IMR-90 (cell line): ENCODE data around the gene CBL. TPM values are rescaled to one million over a fixed set of nuclear protein-coding genes. Genes with fewer than 3 reads are reported as not detected.

Source experiments
- ATAC-seq: fragments of 200-7000 bp; cut with Tn5 transposase; 2 replicates; pipeline ENCODE4 v1.9.1; 2020; ENCODE audit warnings: low read depth, mild to moderate bottlenecking, moderate library complexity
- BruUV-seq: library from RNA; stranded (reverse); fragments of 400-500 nt; replicated peaks from 2 replicates; lab custom pipeline; 2021; lab: Mats Ljungman, UMichigan
- CTCF ChIA-PET: fragments of 300-600 bp; formaldehyde crosslinking; extraction: SDS; loops from one replicate; lab custom pipeline; 2021; ENCODE audit warnings: antibody characterized with exemption; lab: Yijun Ruan, JAX
- POLR2A ChIA-PET: fragments of 300-600 bp; sonication (Branson Sonifier 250); formaldehyde crosslinking; loops from one replicate; lab custom pipeline; 2022; ENCODE audit warnings: antibody characterized with exemption; ENCODE audit not compliant: unreplicated experiment; lab: Charles Lee
- DNase-seq: peaks from one replicate; pipeline ENCODE4 v3.0.0; 2013
- H2AFZ ChIP-seq: replicated peaks from 2 replicates; pipeline ENCODE3; 2013; ENCODE audit warnings: low read length, mild to moderate bottlenecking; ENCODE audit not compliant: poor library complexity
- H2AK5ac ChIP-seq: 2 replicates; pipeline ENCODE4 v1.6.1; 2013; ENCODE audit warnings: low read depth, low read length, inconsistent platforms
- H2AK9ac ChIP-seq: replicated peaks from 2 replicates; pipeline ENCODE3; 2013; ENCODE audit warnings: mild to moderate bottlenecking, low read depth, low read length, moderate library complexity; ENCODE audit not compliant: poor library complexity
- H2BK120ac ChIP-seq: 2 replicates; pipeline ENCODE4 v1.6.1; 2013; ENCODE audit warnings: low read depth, low read length, inconsistent platforms
- H2BK15ac ChIP-seq: 3 replicates; pipeline ENCODE4 v1.6.1; 2013; ENCODE audit warnings: low read depth, low read length, inconsistent platforms
- H2BK20ac ChIP-seq: 2 replicates; pipeline ENCODE4 v1.6.1; 2013; ENCODE audit warnings: low read depth, mild to moderate bottlenecking, inconsistent platforms, low read length, moderate library complexity
- H2BK5ac ChIP-seq: 2 replicates; pipeline ENCODE4 v1.6.1; 2013; ENCODE audit warnings: mild to moderate bottlenecking, low read depth, low read length, inconsistent platforms; ENCODE audit not compliant: poor library complexity, severe bottlenecking
- H3K14ac ChIP-seq: replicated peaks from 2 replicates; pipeline ENCODE4 v1.6.1; 2013; ENCODE audit warnings: low read depth, low read length, inconsistent platforms
- H3K18ac ChIP-seq: 2 replicates; pipeline ENCODE4 v1.6.1; 2013; ENCODE audit warnings: low read depth, low read length, control low read depth
- H3K23ac ChIP-seq: 2 replicates; pipeline ENCODE4 v1.6.1; 2013; ENCODE audit warnings: low read depth, low read length, inconsistent platforms
- H3K27ac ChIP-seq: 2 replicates; pipeline ENCODE4 v1.5.1; 2013; ENCODE audit warnings: mild to moderate bottlenecking, control low read depth, low read length; ENCODE audit not compliant: insufficient read depth
- H3K27me3 ChIP-seq: 2 replicates; pipeline ENCODE4 v1.6.1; 2013; ENCODE audit warnings: low read length; ENCODE audit not compliant: control insufficient read depth, insufficient read depth
- H3K36me3 ChIP-seq: 2 replicates; pipeline ENCODE4 v1.6.1; 2013; ENCODE audit warnings: low read length, mixed read lengths; ENCODE audit not compliant: control insufficient read depth, insufficient read depth
- H3K4ac ChIP-seq: 2 replicates; pipeline ENCODE4 v1.6.1; 2013; ENCODE audit warnings: low read depth, low read length, inconsistent platforms
- H3K4me1 ChIP-seq: 2 replicates; pipeline ENCODE4 v1.6.1; 2013; ENCODE audit warnings: low read length, mixed read lengths; ENCODE audit not compliant: control insufficient read depth, insufficient read depth
- H3K4me2 ChIP-seq: 2 replicates; pipeline ENCODE4 v1.6.1; 2013; ENCODE audit warnings: low read depth, mild to moderate bottlenecking, control low read depth, low read length, moderate library complexity
- H3K4me3 ChIP-seq: 2 replicates; pipeline ENCODE4 v1.5.1; 2013; ENCODE audit warnings: low read depth, mild to moderate bottlenecking, control low read depth, low read length, moderate library complexity; ENCODE audit not compliant: insufficient read depth
- H3K56ac ChIP-seq: 2 replicates; pipeline ENCODE4 v1.6.1; 2013; ENCODE audit warnings: low read length, inconsistent platforms; ENCODE audit not compliant: insufficient read depth; ENCODE audit errors: extremely low read depth
- H3K79me1 ChIP-seq, 2 experiments: 2 replicates each; pipeline ENCODE4 v1.6.1; 2013; ENCODE audit warnings: low read length in 2 of 2, inconsistent platforms in 1 of 2, low read depth in 1 of 2
- H3K9ac ChIP-seq: 2 replicates; pipeline ENCODE4 v1.6.1; 2013; ENCODE audit warnings: low read depth, low read length, control low read depth
- H3K9me1 ChIP-seq: 2 replicates; pipeline ENCODE4 v1.6.1; 2013; ENCODE audit warnings: low read length, inconsistent platforms; ENCODE audit not compliant: insufficient read depth
- H3K9me3 ChIP-seq: 2 replicates; pipeline ENCODE4 v1.6.1; 2013; ENCODE audit warnings: low read length; ENCODE audit not compliant: control insufficient read depth, insufficient read depth
- H4K20me1 ChIP-seq: 2 replicates; pipeline ENCODE4 v1.6.1; 2013; ENCODE audit warnings: low read length, inconsistent platforms; ENCODE audit not compliant: insufficient read depth
- H4K5ac ChIP-seq: 2 replicates; pipeline ENCODE4 v1.6.1; 2013; ENCODE audit warnings: mild to moderate bottlenecking, low read depth, low read length, control low read depth
- H4K8ac ChIP-seq, 2 experiments: 2 replicates each; pipeline ENCODE4 v1.6.1; 2013; ENCODE audit warnings: low read depth in 2 of 2, low read length in 2 of 2, control low read depth in 1 of 2, inconsistent platforms in 1 of 2
- H4K91ac ChIP-seq: 2 replicates; pipeline ENCODE4 v1.6.1; 2013; ENCODE audit warnings: low read depth, low read length, inconsistent platforms; ENCODE audit not compliant: insufficient read depth
- BHLHE40 ChIP-seq: fragments of 150-350 bp; IDR thresholded peaks from 2 replicates; pipeline ENCODE4 v1.6.1; 2016; ENCODE audit warnings: mild to moderate bottlenecking, low read depth, low read length
- CEBPB ChIP-seq: IDR thresholded peaks from 2 replicates; pipeline ENCODE4 v1.6.1; 2012; ENCODE audit warnings: low read depth, low read length, improper control_type of control experiment
- CHD1 ChIP-seq: IDR thresholded peaks from 2 replicates; pipeline ENCODE4 v1.6.1; 2012; ENCODE audit warnings: low read depth, low read length, improper control_type of control experiment
- FOS ChIP-seq: fragments of 150-350 bp; IDR thresholded peaks from 2 replicates; pipeline ENCODE4 v1.6.1; 2016; ENCODE audit warnings: low read depth, low read length
- MAFK ChIP-seq: IDR thresholded peaks from 2 replicates; pipeline ENCODE4 v1.6.1; 2012; ENCODE audit warnings: low read depth, low read length, improper control_type of control experiment
- MAZ ChIP-seq: IDR thresholded peaks from 2 replicates; pipeline ENCODE4 v1.6.1; 2012; ENCODE audit warnings: low read depth, mild to moderate bottlenecking, low read length, improper control_type of control experiment, moderate library complexity, borderline replicate concordance
- MXI1 ChIP-seq: IDR thresholded peaks from 2 replicates; pipeline ENCODE4 v1.6.1; 2012; ENCODE audit warnings: low read depth, mild to moderate bottlenecking, low read length, moderate library complexity, borderline replicate concordance
- NFE2L2 ChIP-seq: fragments of 150-350 bp; IDR thresholded peaks from 2 replicates; pipeline ENCODE4 v1.6.1; 2016; ENCODE audit warnings: low read depth, mild to moderate bottlenecking, low read length
- POLR2A ChIP-seq: IDR thresholded peaks from 2 replicates; pipeline ENCODE4 v1.6.1; 2012; ENCODE audit warnings: mild to moderate bottlenecking, low read depth, low read length
- RAD21 ChIP-seq: IDR thresholded peaks from 2 replicates; pipeline ENCODE4 v1.6.1; 2012; ENCODE audit warnings: low read length, improper control_type of control experiment
- RCOR1 ChIP-seq: IDR thresholded peaks from 2 replicates; pipeline ENCODE4 v1.6.1; 2012; ENCODE audit warnings: mild to moderate bottlenecking, low read length, improper control_type of control experiment; ENCODE audit not compliant: insufficient replicate concordance
- RFX5 ChIP-seq: IDR thresholded peaks from 2 replicates; pipeline ENCODE4 v1.8.0; 2012; ENCODE audit warnings: low read depth, mild to moderate bottlenecking, low read length, moderate library complexity
- SMC3 ChIP-seq: fragments of 150-350 bp; IDR thresholded peaks from 2 replicates; pipeline ENCODE4 v1.6.1; 2016; ENCODE audit warnings: low read depth, mild to moderate bottlenecking, antibody characterized with exemption, low read length, moderate library complexity
- WGBS, 2 experiments: methylation state at CpG; one replicate each; pipeline versions ENCODE4 v1.1.5 to v1.1.7; 2013; ENCODE audit warnings: missing lambda C conversion rate in 2 of 2; ENCODE audit not compliant: insufficient read length in 1 of 2; ENCODE audit errors: extremely low coverage in 2 of 2; 5-methylcytosine and 5-hydroxymethylcytosine counted together
- dilution Hi-C: fragments of 300-500 bp; cut with HindIII; formaldehyde crosslinking; loops from one replicate; pipeline ENCODE4 v1.14.3; 2018; ENCODE audit warnings: low sequenced_read_pairs; ENCODE audit not compliant: unreplicated experiment
- in situ Hi-C: fragments of 300-500 bp; cut with MboI; formaldehyde crosslinking; loops from 3 replicates; pipeline ENCODE4 v1.14.3; 2019; ENCODE audit warnings: low sequenced_read_pairs, inconsistent platforms, mixed read lengths
- intact Hi-C: fragments of 100-400 bp; cut with micrococcal nuclease; formaldehyde crosslinking; loops from 2 replicates; pipeline ENCODE4 v1.10.0; 2022
- polyA plus RNA-seq, 3 experiments: library from polyadenylated mRNA; depleted of rRNA; stranded (reverse); fragments of >200 nt; gene quantifications; 2 replicates each; pipeline ENCODE4 v1.2.3, GENCODE V29; 2012; ENCODE audit warnings: low replicate concordance in 1 of 3
- total RNA-seq: library from RNA; depleted of rRNA; stranded (reverse); fragments of >200 nt; gene quantifications from 2 replicates; pipeline ENCODE4 v1.2.3, GENCODE V29; 2012
- TF ChIP-seq, protein P1 (sequence below): conservative IDR thresholded peaks from 2 replicates; pipeline ENCODE4 v1.5.1; 2012; ENCODE audit warnings: mild to moderate bottlenecking, low read depth, low read length, improper control_type of control experiment
- TF ChIP-seq, protein P2 (sequence below): fragments of 150-350 bp; IDR thresholded peaks from 2 replicates; pipeline ENCODE4 v1.6.1; 2016; ENCODE audit warnings: low read depth, mild to moderate bottlenecking, low read length, moderate library complexity, borderline replicate concordance
- TF ChIP-seq, protein P3 (sequence below): fragments of 150-350 bp; IDR thresholded peaks from 2 replicates; pipeline ENCODE4 v1.6.1; 2017; ENCODE audit warnings: mild to moderate bottlenecking, antibody characterized with exemption, low read length, low read depth

Gene CBL
- total and polyA plus RNA-seq, 2 of the 4 experiments (the other 2 are of a cell fraction) = 6.1 to 11.8 TPM

DNA sequence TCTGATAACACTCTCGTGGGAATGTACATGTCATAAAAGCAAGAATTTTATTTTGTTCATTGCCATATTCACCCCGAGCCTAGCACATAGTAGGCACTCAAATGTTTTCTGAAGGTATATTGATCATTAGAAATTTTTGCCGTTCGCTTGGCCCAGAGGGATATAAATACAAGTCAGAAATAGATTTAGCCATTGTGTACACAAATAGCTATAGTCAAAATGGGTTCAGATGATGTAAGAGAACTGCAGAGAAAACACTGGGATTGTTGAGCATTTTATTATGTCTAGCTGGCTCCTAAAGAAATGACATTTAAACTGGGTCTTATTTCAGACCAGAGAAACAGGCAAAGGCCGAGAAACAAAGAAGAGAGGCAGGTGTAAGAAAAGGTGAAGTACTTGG is 61.5 kb downstream of the CBL start:
- H3K27me3 ChIP-seq = no peaks in the 10 kb centered on the region
- no peak overlapping the region for H2BK20ac ChIP-seq
- H3K56ac ChIP-seq = no peak overlapping the region
- WGBS, 2 experiments = 100% methylated on average over 3 of the region's 5 CpGs; no CpG with 5 or more reads in 1 of the 2 experiments
- H3K14ac ChIP-seq = no peak overlapping the region
- no peak overlapping the region for H4K8ac ChIP-seq
- no peaks in the 10 kb centered on the region; the same call in 1 of the 2 replicates for H3K36me3 ChIP-seq
- intact Hi-C loops (no loop called here), in situ Hi-C loops (no loop called here), dilution Hi-C loops (no loop called here)
- no peak overlapping the region for H3K27ac ChIP-seq
- H4K5ac ChIP-seq = no peak overlapping the region
- no peak overlapping the region for H3K4me3 ChIP-seq
- CTCF ChIA-PET = no interaction called here
- no TSS peak for BruUV-seq
- no peak overlapping the region for H3K18ac ChIP-seq
- H3K9me3 ChIP-seq = no peaks in the 10 kb centered on the region
- H2AK9ac ChIP-seq = no peak overlapping the region
- no peak overlapping the region for H2BK5ac ChIP-seq
- no peak overlapping the region for H2AK5ac ChIP-seq
- H3K4me2 ChIP-seq = no peak overlapping the region
- peaks cover 30 to 71% of the 10 kb centered on the region in 2 experiments for H3K79me1 ChIP-seq
- ATAC-seq (no peak), DNase-seq (no peak)
- no peak overlapping the region for H4K91ac ChIP-seq
- H2BK15ac ChIP-seq = no peak overlapping the region
- H4K20me1 ChIP-seq = peaks cover 40% of the 10 kb centered on the region
- no peak overlapping the region for H3K23ac ChIP-seq
- no peak for TF ChIP-seq CHD1
- no peak for TF ChIP-seq RCOR1
- TF ChIP-seq NFE2L2 = no peak
- TF ChIP-seq SMC3 = no peak
- TF ChIP-seq, protein P1, sequence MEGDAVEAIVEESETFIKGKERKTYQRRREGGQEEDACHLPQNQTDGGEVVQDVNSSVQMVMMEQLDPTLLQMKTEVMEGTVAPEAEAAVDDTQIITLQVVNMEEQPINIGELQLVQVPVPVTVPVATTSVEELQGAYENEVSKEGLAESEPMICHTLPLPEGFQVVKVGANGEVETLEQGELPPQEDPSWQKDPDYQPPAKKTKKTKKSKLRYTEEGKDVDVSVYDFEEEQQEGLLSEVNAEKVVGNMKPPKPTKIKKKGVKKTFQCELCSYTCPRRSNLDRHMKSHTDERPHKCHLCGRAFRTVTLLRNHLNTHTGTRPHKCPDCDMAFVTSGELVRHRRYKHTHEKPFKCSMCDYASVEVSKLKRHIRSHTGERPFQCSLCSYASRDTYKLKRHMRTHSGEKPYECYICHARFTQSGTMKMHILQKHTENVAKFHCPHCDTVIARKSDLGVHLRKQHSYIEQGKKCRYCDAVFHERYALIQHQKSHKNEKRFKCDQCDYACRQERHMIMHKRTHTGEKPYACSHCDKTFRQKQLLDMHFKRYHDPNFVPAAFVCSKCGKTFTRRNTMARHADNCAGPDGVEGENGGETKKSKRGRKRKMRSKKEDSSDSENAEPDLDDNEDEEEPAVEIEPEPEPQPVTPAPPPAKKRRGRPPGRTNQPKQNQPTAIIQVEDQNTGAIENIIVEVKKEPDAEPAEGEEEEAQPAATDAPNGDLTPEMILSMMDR = no peak
- TF ChIP-seq CEBPB = no peak
- TF ChIP-seq, protein P2, sequence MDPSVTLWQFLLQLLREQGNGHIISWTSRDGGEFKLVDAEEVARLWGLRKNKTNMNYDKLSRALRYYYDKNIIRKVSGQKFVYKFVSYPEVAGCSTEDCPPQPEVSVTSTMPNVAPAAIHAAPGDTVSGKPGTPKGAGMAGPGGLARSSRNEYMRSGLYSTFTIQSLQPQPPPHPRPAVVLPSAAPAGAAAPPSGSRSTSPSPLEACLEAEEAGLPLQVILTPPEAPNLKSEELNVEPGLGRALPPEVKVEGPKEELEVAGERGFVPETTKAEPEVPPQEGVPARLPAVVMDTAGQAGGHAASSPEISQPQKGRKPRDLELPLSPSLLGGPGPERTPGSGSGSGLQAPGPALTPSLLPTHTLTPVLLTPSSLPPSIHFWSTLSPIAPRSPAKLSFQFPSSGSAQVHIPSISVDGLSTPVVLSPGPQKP = no peak
- TF ChIP-seq, protein P3, sequence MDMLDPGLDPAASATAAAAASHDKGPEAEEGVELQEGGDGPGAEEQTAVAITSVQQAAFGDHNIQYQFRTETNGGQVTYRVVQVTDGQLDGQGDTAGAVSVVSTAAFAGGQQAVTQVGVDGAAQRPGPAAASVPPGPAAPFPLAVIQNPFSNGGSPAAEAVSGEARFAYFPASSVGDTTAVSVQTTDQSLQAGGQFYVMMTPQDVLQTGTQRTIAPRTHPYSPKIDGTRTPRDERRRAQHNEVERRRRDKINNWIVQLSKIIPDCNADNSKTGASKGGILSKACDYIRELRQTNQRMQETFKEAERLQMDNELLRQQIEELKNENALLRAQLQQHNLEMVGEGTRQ = no peak
- TF ChIP-seq MAFK = no peak
- TF ChIP-seq POLR2A = no peak
- TF ChIP-seq RAD21 = no peak
- TF ChIP-seq MAZ = no peak
- TF ChIP-seq RFX5 = no peak
- TF ChIP-seq BHLHE40 = no peak
- no peak for TF ChIP-seq FOS
- TF ChIP-seq MXI1 = no peak
- H3K4ac ChIP-seq = no peak overlapping the region
- H2BK120ac ChIP-seq = no peak overlapping the region
- POLR2A ChIA-PET = no interaction called here
- no peak overlapping the region for H3K9ac ChIP-seq
- peaks cover 8% of the 10 kb centered on the region for H3K4me1 ChIP-seq
- H2AFZ ChIP-seq = no peak overlapping the region
- peaks cover 8% of the 10 kb centered on the region; the same call in 1 of the 2 replicates for H3K9me1 ChIP-seq
